ENCODE results near the gene MED20. TPM values are rescaled to one million over a fixed set of nuclear protein-coding genes. Genes with fewer than 3 reads are reported as not detected.
A peak's percentile ranks its signal among the peaks of the same experiment; 100 is the strongest.

The MED20 gene
- total and polyA plus RNA-seq, 10 of the 15 experiments (the other 5 are each of a cell fraction or from before 2014, with no cell fraction given) = 13.4 to 24.8 (median 17.9) TPM

DNA sequence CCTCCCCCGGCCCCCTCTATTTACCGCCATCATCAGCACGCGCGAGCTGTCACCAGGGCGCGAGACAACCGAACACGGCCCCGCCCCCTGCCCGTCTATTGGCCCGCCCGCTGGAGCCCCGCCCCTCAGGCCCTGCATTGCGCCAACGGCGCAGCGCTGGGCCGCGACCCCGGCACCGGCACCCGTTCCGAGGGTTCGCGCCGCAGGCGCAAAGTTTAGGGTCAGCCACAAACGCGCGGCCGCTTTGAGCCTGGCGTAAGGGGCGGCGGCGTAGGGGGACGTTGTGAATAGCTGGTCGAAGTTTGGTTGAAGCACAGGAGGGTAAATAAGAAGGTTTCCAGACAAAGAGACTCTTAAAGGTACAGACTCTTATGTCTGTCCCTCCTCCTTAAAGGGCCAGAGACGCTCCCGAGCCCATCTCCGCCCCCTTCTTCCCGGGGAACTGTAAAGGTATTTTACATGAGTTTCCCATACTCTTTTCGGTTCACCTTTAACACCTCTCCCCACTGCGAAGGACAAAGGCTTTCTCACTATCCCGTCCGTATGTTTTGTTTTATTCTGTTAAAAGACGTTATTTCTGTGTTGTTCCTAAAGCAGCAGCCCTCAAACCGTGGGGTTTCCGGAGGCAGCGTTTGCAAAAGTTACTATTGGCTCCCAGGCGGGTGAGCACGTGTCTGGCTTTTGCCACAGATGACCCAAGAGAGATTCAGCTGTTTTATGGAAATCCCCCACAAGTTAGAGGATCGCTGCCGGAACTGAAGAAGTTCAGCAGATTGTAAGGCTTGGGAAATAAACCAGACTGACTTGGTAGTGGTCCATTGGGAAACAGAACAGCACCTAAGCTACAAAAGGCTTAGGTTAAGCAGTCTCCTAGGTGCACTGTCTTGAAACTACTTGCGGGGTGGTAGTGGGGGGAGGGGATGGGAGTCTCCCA is 25.4 kb downstream of the MED20 start, which contains the start of gene USP49 (continued):
- TF ChIP-seq RUNX3 (IDR thresholded peaks at IDR 0.05; ENCODE audit: low read length) (peak; percentile 69), SMC3 (IDR thresholded peaks at IDR 0.05; ENCODE audit: borderline replicate concordance, low read length) (no peak), CBX3 (IDR thresholded peaks at IDR 0.05; ENCODE audit: borderline replicate concordance, low read depth) (no peak), MXI1 (IDR thresholded peaks at IDR 0.05; ENCODE audit: low read depth, low read length) (peak; percentile 73), EZH2 (IDR thresholded peaks at IDR 0.05; ENCODE audit: borderline replicate concordance, control insufficient read depth, low read depth, low read length) (no peak), MTA2 (IDR thresholded peaks at IDR 0.05; ENCODE audit: low read depth) (peak; percentile 29; the same call in 1 of the 2 replicates), BHLHE40 (IDR thresholded peaks at IDR 0.05; ENCODE audit: borderline replicate concordance in 1 of 2, low read depth in 2 of 2, low read length in 1 of 2) (peak; percentile 92 to 96), RELA (IDR thresholded peaks at IDR 0.05; ENCODE audit: borderline replicate concordance, partially characterized antibody) (peak; percentile 88), CBX5 (IDR thresholded peaks at IDR 0.05; ENCODE audit: low read depth) (peak; percentile 60; the same call in 1 of the 2 replicates), PAX8 (IDR thresholded peaks at IDR 0.05) (0 out of 2 replicates have a peak, but pooled peaks have one; percentile 13), MYB (IDR thresholded peaks at IDR 0.05; ENCODE audit: borderline replicate concordance, low read depth, low read length) (0 out of 2 replicates have a peak, but pooled peaks have one; percentile 9), BCL11A (IDR thresholded peaks at IDR 0.05; ENCODE audit: low read depth, low read length) (no peak), POU2F2 (IDR thresholded peaks at IDR 0.05; ENCODE audit: borderline replicate concordance, low read depth, low read length) (no peak; the same call in 2 of the 3 replicates), CHD1 (IDR thresholded peaks at IDR 0.05; ENCODE audit: low read depth, low read length) (no peak), ZNF622 (IDR thresholded peaks at IDR 0.05) (no peak), STAT1 (conservative IDR thresholded peaks at IDR 0.05) (no peak), KDM1A (IDR thresholded peaks at IDR 0.05; ENCODE audit: borderline replicate concordance) (no peak)
- TF ChIP-seq, protein P1, sequence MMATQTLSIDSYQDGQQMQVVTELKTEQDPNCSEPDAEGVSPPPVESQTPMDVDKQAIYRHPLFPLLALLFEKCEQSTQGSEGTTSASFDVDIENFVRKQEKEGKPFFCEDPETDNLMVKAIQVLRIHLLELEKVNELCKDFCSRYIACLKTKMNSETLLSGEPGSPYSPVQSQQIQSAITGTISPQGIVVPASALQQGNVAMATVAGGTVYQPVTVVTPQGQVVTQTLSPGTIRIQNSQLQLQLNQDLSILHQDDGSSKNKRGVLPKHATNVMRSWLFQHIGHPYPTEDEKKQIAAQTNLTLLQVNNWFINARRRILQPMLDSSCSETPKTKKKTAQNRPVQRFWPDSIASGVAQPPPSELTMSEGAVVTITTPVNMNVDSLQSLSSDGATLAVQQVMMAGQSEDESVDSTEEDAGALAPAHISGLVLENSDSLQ (IDR thresholded peaks at IDR 0.05) = peak; percentile 44; the same call in 1 of the 2 replicates
- TF ChIP-seq, protein P2, sequence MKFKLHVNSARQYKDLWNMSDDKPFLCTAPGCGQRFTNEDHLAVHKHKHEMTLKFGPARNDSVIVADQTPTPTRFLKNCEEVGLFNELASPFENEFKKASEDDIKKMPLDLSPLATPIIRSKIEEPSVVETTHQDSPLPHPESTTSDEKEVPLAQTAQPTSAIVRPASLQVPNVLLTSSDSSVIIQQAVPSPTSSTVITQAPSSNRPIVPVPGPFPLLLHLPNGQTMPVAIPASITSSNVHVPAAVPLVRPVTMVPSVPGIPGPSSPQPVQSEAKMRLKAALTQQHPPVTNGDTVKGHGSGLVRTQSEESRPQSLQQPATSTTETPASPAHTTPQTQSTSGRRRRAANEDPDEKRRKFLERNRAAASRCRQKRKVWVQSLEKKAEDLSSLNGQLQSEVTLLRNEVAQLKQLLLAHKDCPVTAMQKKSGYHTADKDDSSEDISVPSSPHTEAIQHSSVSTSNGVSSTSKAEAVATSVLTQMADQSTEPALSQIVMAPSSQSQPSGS (IDR thresholded peaks at IDR 0.05; ENCODE audit: low read length) = no peak
- TF ChIP-seq, protein P3, sequence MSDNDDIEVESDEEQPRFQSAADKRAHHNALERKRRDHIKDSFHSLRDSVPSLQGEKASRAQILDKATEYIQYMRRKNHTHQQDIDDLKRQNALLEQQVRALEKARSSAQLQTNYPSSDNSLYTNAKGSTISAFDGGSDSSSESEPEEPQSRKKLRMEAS (IDR thresholded peaks at IDR 0.05; ENCODE audit: low read depth, low read length) = peak; percentile 87
- TF ChIP-seq, protein P4, sequence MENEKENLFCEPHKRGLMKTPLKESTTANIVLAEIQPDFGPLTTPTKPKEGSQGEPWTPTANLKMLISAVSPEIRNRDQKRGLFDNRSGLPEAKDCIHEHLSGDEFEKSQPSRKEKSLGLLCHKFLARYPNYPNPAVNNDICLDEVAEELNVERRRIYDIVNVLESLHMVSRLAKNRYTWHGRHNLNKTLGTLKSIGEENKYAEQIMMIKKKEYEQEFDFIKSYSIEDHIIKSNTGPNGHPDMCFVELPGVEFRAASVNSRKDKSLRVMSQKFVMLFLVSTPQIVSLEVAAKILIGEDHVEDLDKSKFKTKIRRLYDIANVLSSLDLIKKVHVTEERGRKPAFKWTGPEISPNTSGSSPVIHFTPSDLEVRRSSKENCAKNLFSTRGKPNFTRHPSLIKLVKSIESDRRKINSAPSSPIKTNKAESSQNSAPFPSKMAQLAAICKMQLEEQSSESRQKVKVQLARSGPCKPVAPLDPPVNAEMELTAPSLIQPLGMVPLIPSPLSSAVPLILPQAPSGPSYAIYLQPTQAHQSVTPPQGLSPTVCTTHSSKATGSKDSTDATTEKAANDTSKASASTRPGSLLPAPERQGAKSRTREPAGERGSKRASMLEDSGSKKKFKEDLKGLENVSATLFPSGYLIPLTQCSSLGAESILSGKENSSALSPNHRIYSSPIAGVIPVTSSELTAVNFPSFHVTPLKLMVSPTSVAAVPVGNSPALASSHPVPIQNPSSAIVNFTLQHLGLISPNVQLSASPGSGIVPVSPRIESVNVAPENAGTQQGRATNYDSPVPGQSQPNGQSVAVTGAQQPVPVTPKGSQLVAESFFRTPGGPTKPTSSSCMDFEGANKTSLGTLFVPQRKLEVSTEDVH (IDR thresholded peaks at IDR 0.05; ENCODE audit: low read depth, partially characterized antibody) = no peak

All from GM12878 (cell line).